A549 (cell line): ENCODE results near the gene USP38. TPM values are rescaled to one million over a fixed set of nuclear protein-coding genes. Genes with fewer than 3 reads are reported as not detected.

Experiments used
- ATAC-seq, 2 experiments: fragments of 200-7000 bp in 1 of 2; fragments of >200 bp in 1 of 2; cut with Nextera tagmentation in 1 of 2; cut with Tn5 transposase in 1 of 2; 3 replicates each; pipeline versions ENCODE4 v1.8.0 to v1.9.1; 2018 to 2020; ENCODE audit warnings: mild to moderate bottlenecking in 1 of 2, moderate library complexity in 1 of 2
- CTCF ChIA-PET: fragments of 300-600 bp; sonication (Branson Sonifier 250); formaldehyde crosslinking; extraction: SDS; loops from one replicate; lab custom pipeline; 2021; ENCODE audit warnings: antibody characterized with exemption, inconsistent platforms; lab: Yijun Ruan, JAX
- POLR2A ChIA-PET: fragments of 350-600 bp; formaldehyde crosslinking; extraction: SDS; loops from one replicate; lab custom pipeline; 2021; ENCODE audit warnings: antibody characterized with exemption, inconsistent platforms; lab: Yijun Ruan, JAX
- DNase-seq, 2 experiments: peaks; one replicate each; pipeline versions ENCODE4 v3.0.0 to v3.0.0-alpha.2; 2011 to 2016; ENCODE audit warnings: low read depth in 1 of 2, low spot score in 1 of 2
- FAIRE-seq: peaks from 2 replicates; lab custom pipeline; 2011; peaks lifted over from hg19 to GRCh38; lab: Jason Lieb, UNC
- H3K27ac ChIP-seq, 2 experiments: fragments of >200 bp; sonication (Bioruptor Twin); formaldehyde crosslinking; 3 replicates each; pipeline ENCODE4 v1.5.1; 2016 to 2017
- H3K4me1 ChIP-seq: fragments of >200 bp; sonication (Bioruptor Twin); formaldehyde crosslinking; 3 replicates; pipeline ENCODE4 v1.6.1; 2016
- H3K4me2 ChIP-seq: fragments of >200 bp; sonication (Bioruptor Twin); formaldehyde crosslinking; 3 replicates; pipeline ENCODE4 v1.6.1; 2016
- H3K4me3 ChIP-seq: fragments of >200 bp; sonication (Bioruptor Twin); formaldehyde crosslinking; 3 replicates; pipeline ENCODE4 v1.5.1; 2016
- H3K9me3 ChIP-seq: fragments of >200 bp; sonication (Bioruptor Twin); formaldehyde crosslinking; 3 replicates; pipeline ENCODE4 v1.6.1; 2016
- BCL3 ChIP-seq: fragments of >200 bp; sonication (Bioruptor Twin); formaldehyde crosslinking; IDR thresholded peaks from 3 replicates; pipeline ENCODE4 v1.6.1; 2016
- BHLHE40 ChIP-seq: IDR thresholded peaks from 2 replicates; pipeline ENCODE4 v1.6.1; 2012; ENCODE audit warnings: low read depth, low read length, inconsistent platforms
- CBX2 ChIP-seq: fragments of 200-600 bp; sonication (generic); IDR thresholded peaks from 2 replicates; pipeline ENCODE4 v1.6.1; 2016; ENCODE audit warnings: low read depth, mild to moderate bottlenecking, borderline replicate concordance
- CHD4 ChIP-seq: fragments of 200-600 bp; sonication (generic); IDR thresholded peaks from 2 replicates; pipeline ENCODE4 v1.6.1; 2016; ENCODE audit warnings: antibody characterized with exemption, mild to moderate bottlenecking, borderline replicate concordance
- EHF ChIP-seq: fragments of 250-450 bp; sonication (Bioruptor Pico); IDR thresholded peaks from 2 replicates; pipeline ENCODE4 v1.5.0; 2020; ENCODE audit warnings: mild to moderate bottlenecking
- ESRRA ChIP-seq: fragments of 150-350 bp; IDR thresholded peaks from 2 replicates; pipeline ENCODE4 v1.6.1; 2014; ENCODE audit warnings: mild to moderate bottlenecking, low read length, borderline replicate concordance
- FOSB ChIP-seq: fragments of 250-450 bp; sonication (Bioruptor Pico); IDR thresholded peaks from 2 replicates; pipeline ENCODE4 v1.5.0; 2020; ENCODE audit warnings: mild to moderate bottlenecking, moderate library complexity
- FOXS1 ChIP-seq: fragments of 250-450 bp; sonication (Bioruptor Pico); IDR thresholded peaks from 2 replicates; pipeline ENCODE4 v1.5.0; 2020; ENCODE audit warnings: mild to moderate bottlenecking, moderate library complexity
- GATA3 ChIP-seq: IDR thresholded peaks from 2 replicates; pipeline ENCODE4 v1.6.1; 2012; ENCODE audit warnings: borderline replicate concordance
- HDAC2 ChIP-seq: fragments of 200-600 bp; sonication (generic); IDR thresholded peaks from 2 replicates; pipeline ENCODE4 v1.6.1; 2016
- HES2 ChIP-seq: fragments of >200 bp; sonication (Bioruptor Twin); formaldehyde crosslinking; IDR thresholded peaks from 2 replicates; pipeline ENCODE4 v1.6.1; 2016
- HMGXB4 ChIP-seq: fragments of 250-450 bp; sonication (Bioruptor Pico); IDR thresholded peaks from 2 replicates; pipeline ENCODE4 v1.5.0; 2021; ENCODE audit warnings: mild to moderate bottlenecking, moderate library complexity, borderline replicate concordance
- JUNB ChIP-seq: fragments of >200 bp; sonication (Bioruptor Twin); formaldehyde crosslinking; IDR thresholded peaks from 2 replicates; pipeline ENCODE4 v1.6.1; 2016
- KDM5A ChIP-seq: fragments of 200-600 bp; sonication (generic); IDR thresholded peaks from 2 replicates; pipeline ENCODE4 v1.6.1; 2016; ENCODE audit warnings: antibody characterized with exemption, mild to moderate bottlenecking
- MAFK ChIP-seq: fragments of 450-650 bp; IDR thresholded peaks from 2 replicates; pipeline ENCODE4 v1.6.1; 2014; ENCODE audit not compliant: partially characterized antibody
- MAX ChIP-seq: IDR thresholded peaks from 2 replicates; pipeline ENCODE4 v1.6.1; 2012
- NFE2L2 ChIP-seq: fragments of 150-350 bp; conservative IDR thresholded peaks from 2 replicates; pipeline ENCODE4 v1.6.1; 2014; ENCODE audit warnings: low read length
- PHF8 ChIP-seq: fragments of 200-600 bp; sonication (generic); IDR thresholded peaks from 2 replicates; pipeline ENCODE4 v1.6.1; 2016; ENCODE audit warnings: low read depth, mild to moderate bottlenecking, antibody characterized with exemption, moderate library complexity, borderline replicate concordance
- POLR2A ChIP-seq: IDR thresholded peaks from 2 replicates; pipeline ENCODE4 v1.6.1; 2012; ENCODE audit warnings: mild to moderate bottlenecking, low read length
- RARB ChIP-seq: fragments of 250-450 bp; sonication (Bioruptor Pico); IDR thresholded peaks from 2 replicates; pipeline ENCODE4 v1.8.0; 2021; ENCODE audit warnings: mild to moderate bottlenecking, moderate library complexity
- RNF2 ChIP-seq: fragments of 200-600 bp; sonication (generic); IDR thresholded peaks from 2 replicates; pipeline ENCODE4 v1.6.1; 2016; ENCODE audit warnings: low read depth, mild to moderate bottlenecking, antibody characterized with exemption, moderate library complexity, borderline replicate concordance
- SREBF2 ChIP-seq: fragments of 450-650 bp; IDR thresholded peaks from 2 replicates; pipeline ENCODE4 v1.6.1; 2014; ENCODE audit warnings: mild to moderate bottlenecking, moderate library complexity
- USF2 ChIP-seq: fragments of 450-650 bp; IDR thresholded peaks from 2 replicates; pipeline ENCODE4 v1.6.1; 2014; ENCODE audit warnings: antibody characterized with exemption
- ZC3H11A ChIP-seq: fragments of 450-650 bp; IDR thresholded peaks from 2 replicates; pipeline ENCODE4 v1.6.1; 2014; ENCODE audit warnings: antibody characterized with exemption, mild to moderate bottlenecking
- ZFP36 ChIP-seq: fragments of 450-650 bp; IDR thresholded peaks from 2 replicates; pipeline ENCODE4 v1.6.1; 2014; ENCODE audit warnings: borderline replicate concordance; ENCODE audit not compliant: partially characterized antibody
- WGBS: methylation state at CpG from one replicate; pipeline ENCODE4 v1.1.6; 2017; ENCODE audit errors: missing lambda C conversion rate; 5-methylcytosine and 5-hydroxymethylcytosine counted together
- polyA plus RNA-seq, 4 experiments: library from polyadenylated mRNA; depleted of rRNA in 3 of 4; stranded (reverse); fragments of >200 nt; fragmentation: RNase III in 1 of 4; extraction: RNeasy Plus Mini Kit Qiagen cat#74134 plus additional on column Dnase treatment in 1 of 4; gene quantifications; 2 replicates in 3 of 4; 3 replicates in 1 of 4; pipeline ENCODE4 v1.2.3, GENCODE V29; 2011 to 2017

USP38 gene
- polyA plus RNA-seq, 2 of the 4 experiments (the other 2 are of a cell fraction) = 5.6 to 10.9 TPM

GRCh38 chr4:143189528-143189927 is 4.8 kb downstream of the USP38 start:
- 89% methylated on average over 4 of the region's 4 CpGs for WGBS
- TF ChIP-seq BHLHE40 = no peak
- no peak for TF ChIP-seq RARB (CRISPR knock-in tag)
- TF ChIP-seq CHD4 = no peak
- TF ChIP-seq JUNB = no peak
- TF ChIP-seq ZFP36 = no peak
- TF ChIP-seq PHF8 = no peak
- no peak for TF ChIP-seq HDAC2
- no peak for TF ChIP-seq GATA3
- no peak for TF ChIP-seq BCL3
- TF ChIP-seq RNF2 = no peak
- no peak for TF ChIP-seq SREBF2
- TF ChIP-seq FOSB (CRISPR knock-in tag) = no peak
- TF ChIP-seq HES2 = no peak
- TF ChIP-seq FOXS1 (CRISPR knock-in tag) = no peak
- TF ChIP-seq EHF (CRISPR knock-in tag) = no peak
- TF ChIP-seq CBX2 = no peak
- TF ChIP-seq POLR2A = no peak
- TF ChIP-seq MAFK = no peak
- no peak for TF ChIP-seq MAX
- no peak for TF ChIP-seq ZC3H11A
- peak overlapping the region; percentile 83; the same call in 1 of the 3 replicates for H3K4me2 ChIP-seq
- no peaks in the 10 kb centered on the region for H3K9me3 ChIP-seq
- FAIRE-seq = no peak
- no peak overlapping the region for H3K27ac ChIP-seq
- no peak for DNase-seq
- ATAC-seq = no peak
- ChIA-PET CTCF (no interaction called here), POLR2A (no interaction called here)
- H3K4me3 ChIP-seq = no peak overlapping the region
- peaks cover 16% of the 10 kb centered on the region; the same call in 2 of the 3 replicates for H3K4me1 ChIP-seq

GRCh38 chr4:143195581-143195980 is 10.9 kb downstream of the USP38 start:
- Histone ChIP-seq H3K4me1 (no peaks in the 10 kb centered on the region), H3K9me3 (no peaks in the 10 kb centered on the region), H3K4me3 (no peak overlapping the region), H3K27ac (no peak overlapping the region), H3K4me2 (no peak overlapping the region)
- CTCF ChIA-PET = no interaction called here
- TF ChIP-seq HMGXB4 (CRISPR knock-in tag) (no peak), FOSB (CRISPR knock-in tag) (no peak), KDM5A (no peak), ESRRA (no peak), NFE2L2 (no peak), USF2 (no peak), HES2 (no peak), JUNB (no peak), BCL3 (no peak), ZFP36 (no peak)
- ATAC-seq = no peak
- POLR2A ChIA-PET = no interaction called here
- no peak for FAIRE-seq
- no peak for DNase-seq
